Fibroblast of peridontal ligament (primary cell): Measurements from ENCODE around the gene CABP5.
"Not testable (repeated sequence)": the region's sequence is repeated elsewhere in the genome, so short reads cannot be mapped to it uniquely, and the experiment has no call there.

Experiments used
- DNase-seq: peaks from one replicate; pipeline ENCODE4 v3.0.0-alpha.2; 2010; ENCODE audit errors: extremely low read depth

CABP5 gene

GRCh38 chr19:48043675-48044258 lies at the start of gene CABP5:
TSS of gene CABP5 (minus strand) at chr19:48044079. CDS start at chr19:48043922, 157 bp downstream.
- DNase-seq = no peak

DNA sequence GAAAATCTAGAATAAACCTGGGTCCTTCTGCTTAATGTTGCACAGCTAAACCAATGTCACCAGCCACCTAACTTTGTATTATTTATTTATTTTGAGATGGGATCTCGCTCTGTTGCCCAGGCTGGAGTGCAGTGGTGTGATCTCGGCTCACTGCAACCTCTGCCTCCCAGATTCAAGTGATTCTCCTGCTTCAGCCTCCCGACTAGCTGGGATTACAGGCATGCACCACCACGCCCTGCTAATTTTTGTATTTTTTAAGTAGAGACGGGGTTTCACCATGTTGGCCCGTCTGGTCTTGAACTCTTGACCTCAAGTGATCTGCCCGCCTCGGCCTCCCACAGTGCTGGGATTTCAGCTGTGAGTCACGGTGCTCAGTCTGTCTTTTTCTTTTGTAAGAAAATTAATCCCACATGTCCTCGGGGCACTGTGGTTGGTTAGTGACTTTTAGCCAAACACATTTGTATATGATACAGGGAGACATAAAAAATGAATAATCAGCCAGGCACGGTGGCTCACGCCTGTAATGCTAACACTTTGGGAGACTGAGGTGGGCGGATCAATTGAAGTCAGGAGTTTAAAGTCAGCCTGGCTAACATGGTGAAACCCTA lies 47.3 kb upstream of the CABP5 start:
- DNase-seq = peak; percentile 97

DNA sequence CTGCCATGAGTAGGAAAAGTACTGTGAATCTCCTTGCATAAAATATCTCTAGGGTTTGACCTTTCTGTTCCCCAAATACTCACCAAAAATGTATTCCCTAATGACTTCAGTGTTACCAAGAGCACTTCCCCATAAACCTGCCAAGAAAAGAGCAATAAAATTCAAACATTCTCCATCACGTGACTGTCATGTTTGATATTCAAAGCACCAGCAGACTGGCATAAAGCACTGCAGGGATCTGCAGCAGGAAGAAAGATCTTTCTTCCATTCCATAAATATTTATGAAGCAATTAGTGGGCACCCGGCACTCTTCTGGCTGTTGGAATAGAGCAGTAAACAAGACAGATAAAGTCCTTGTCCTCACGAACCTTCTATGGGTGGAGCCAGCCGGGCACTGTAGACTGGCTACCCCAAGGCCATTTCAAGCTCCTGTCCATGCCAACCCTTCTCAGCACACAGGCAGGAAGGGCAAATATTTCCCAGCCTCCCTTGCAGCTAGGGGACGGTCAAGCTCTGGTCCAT lies 46.5 kb upstream of the CABP5 start:
- peak; percentile 13 for DNase-seq

DNA sequence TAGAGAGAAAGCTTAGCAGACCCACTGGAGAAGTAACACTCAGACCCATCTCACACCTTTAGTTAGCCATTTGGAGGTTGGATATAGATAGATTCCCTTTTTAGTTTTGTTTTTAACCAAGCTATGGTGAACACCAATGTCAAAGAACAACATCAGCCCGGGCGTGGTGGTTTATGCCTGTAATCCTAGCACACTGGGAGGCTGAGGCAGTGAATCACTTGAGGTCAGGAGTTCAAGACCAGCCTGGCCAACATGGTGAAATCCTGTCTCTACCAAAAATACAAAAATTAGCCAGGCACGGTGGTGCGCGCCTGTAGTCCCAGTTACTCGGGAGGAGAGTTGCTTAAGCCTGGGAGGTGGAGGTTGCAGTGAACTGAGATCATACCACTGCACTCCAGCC lies 45.1 kb upstream of the CABP5 start:
- DNase-seq = not testable (repeated sequence)

GRCh38 chr19:48085904-48086864 lies 42.3 kb upstream of the CABP5 start:
- no peak for DNase-seq

DNA sequence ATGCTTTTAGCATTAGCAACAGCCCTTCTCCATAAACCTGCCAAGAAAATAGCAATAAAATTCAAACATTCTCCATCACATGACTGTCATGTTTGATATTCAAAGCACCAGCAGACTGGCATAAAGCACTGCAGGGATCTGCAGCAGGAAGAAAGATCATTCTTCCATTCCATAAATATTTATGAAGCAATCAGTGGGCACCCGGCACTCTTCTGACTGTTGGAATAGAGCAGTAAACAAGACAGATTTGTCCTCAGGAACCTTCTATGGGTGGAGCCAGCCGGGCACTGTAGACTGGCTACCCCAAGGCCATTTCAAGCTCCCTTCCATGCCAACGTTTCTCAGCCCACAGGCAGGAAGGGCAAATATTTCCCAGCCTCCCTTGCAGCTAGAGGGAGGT lies 41.2 kb upstream of the CABP5 start:
- no peak for DNase-seq

DNA sequence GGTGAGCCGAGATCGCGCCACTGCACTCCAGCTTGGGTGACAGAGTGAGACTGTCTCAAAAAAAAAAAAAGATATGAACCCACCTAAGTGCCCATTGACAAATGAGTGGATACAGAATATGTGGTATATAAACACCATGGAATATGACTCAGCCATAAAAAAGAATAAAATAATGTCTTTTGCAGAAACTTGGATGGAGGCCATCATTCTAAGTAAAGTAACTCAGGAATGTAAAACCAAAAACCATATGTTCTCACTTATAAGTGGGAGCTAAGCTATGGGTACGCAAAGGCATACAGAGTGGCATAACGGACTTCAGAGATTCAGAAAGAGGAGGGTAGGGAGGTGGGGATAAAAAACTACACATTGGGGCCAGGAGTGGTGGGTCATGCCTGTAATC lies 37.2 kb upstream of the CABP5 start:
- DNase-seq = peak; percentile 17

GRCh38 chr19:48070177-48070769 lies 26.4 kb upstream of the CABP5 start:
- not testable (repeated sequence) for DNase-seq

- no peak for DNase-seq
Measured at GRCh38 chr19:48069435-48069834, 25.6 kb upstream of the CABP5 start.

GRCh38 chr19:48064509-48064908 lies 20.6 kb upstream of the CABP5 start:
- no peak for DNase-seq

GRCh38 chr19:48061401-48062344 lies 17.8 kb upstream of the CABP5 start:
- DNase-seq = no peak

- no peak for DNase-seq
Measured at GRCh38 chr19:48060381-48060780, 16.5 kb upstream of the CABP5 start.

- no peak for DNase-seq
Measured at GRCh38 chr19:48059331-48059730, 15.5 kb upstream of the CABP5 start.

- DNase-seq = no peak
Measured at GRCh38 chr19:48053856-48054255, 10.0 kb upstream of the CABP5 start.

DNA sequence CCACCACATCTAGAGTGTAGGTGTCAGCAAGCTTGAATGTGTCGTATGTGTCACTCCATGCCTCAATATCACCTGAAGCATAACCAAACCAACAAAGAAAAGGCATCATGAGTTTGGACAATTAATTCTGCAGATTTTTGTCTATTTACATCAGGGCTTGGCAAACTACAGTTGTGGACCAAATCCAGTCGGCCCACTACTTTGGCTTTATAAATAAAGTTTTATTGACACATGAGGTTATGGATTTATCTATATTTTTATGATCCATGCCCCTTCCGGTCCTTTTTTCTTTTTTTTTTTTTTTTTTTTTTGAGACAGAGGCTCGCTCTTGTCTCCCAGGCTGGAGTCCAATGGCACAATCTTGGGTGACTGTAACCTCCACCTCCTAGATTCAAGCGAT lies 9.2 kb upstream of the CABP5 start:
- DNase-seq = no peak

- no peak for DNase-seq
Measured at GRCh38 chr19:48051335-48052033, 7.6 kb upstream of the CABP5 start.

DNA sequence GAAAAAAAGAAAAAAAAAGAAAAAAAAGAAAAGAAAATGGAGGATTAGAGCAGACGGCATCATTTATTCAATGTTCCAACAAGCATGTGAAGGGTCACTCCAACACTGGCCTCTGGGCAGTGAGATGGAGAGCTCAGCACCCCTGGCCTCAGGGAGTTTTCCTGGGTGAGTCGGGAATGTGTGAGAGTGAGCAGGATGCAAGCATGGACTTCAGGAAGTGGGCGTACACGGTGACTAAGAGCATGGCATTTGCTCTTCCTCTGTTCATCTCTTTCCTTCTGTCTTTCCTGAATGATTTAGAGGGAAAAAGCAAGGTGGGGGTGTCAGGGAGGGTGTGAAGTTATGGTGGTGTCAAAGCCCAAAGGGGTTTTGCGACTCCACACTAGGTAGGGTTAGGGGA lies 682 bp upstream of the CABP5 start:
- no peak for DNase-seq

DNA sequence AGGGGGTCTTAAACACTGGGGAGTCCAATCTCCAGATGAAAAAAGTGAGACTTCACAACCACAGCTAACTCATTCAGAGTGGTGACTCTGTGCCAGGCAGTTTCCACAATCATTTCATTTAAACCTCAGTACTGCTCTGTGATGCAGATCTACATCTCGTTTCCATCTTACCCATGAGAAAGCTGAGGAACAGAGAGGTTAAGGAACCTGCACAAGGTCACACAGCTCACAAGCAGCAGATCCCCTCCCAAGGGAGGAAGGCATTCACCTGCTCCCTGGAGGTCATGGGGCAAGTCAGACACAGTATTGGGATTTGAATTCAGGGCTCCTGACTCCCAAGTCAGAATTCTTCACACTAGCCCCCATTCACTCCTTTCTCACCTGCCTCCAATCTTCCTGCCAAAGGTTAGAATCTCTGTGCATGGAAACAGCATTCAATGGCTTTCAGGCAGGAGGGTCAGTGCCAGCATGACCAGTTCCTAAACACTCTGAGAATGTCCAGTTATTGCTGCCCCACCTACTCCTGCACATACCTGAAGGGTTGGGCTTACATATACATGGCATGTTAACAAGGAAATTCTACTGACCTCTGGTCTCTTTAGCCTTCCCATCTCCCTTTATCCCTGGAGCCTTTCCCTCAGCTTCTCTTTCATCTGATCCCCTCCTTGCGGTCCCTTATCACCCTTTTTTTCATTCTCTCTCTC lies 1.9 kb downstream of the CABP5 start:
- no peak for DNase-seq

GRCh38 chr19:48036765-48037164 lies 7.1 kb downstream of the CABP5 start:
- no peak for DNase-seq

- DNase-seq = no peak
Measured at GRCh38 chr19:48033604-48034003, 10.3 kb downstream of the CABP5 start.
